ENCODE measurements around the gene SRCIN1.

The SRCIN1 gene

DNA sequence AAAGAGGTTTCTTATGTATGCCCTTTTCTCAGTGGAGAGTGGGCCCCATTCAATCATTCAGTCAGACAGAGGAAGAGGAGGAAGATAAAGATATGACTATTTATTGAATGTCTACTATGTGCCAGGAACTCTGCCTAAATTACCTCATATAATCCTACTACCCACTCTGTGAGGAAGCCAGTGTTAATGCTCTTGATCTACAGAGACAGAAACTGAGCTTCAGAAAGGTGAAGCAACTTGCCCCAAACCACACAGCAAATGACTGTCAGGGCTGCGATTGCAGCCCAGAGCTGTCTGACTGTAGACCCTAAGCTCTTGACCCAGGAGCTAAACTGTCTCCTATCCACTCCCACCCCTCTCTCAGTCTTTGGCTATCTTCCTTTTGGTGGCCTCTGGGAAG, 8.4 kb downstream of the SRCIN1 start:
- no peak for ATAC-seq
- TF ChIP-seq ESRRG (CRISPR knock-in tag; IDR thresholded peaks at IDR 0.05) (no peak), ZFP30 (CRISPR knock-in tag; IDR thresholded peaks at IDR 0.05) (no peak), ZFP3 (CRISPR knock-in tag; IDR thresholded peaks at IDR 0.05) (no peak), SNAI2 (CRISPR knock-in tag; IDR thresholded peaks at IDR 0.05) (no peak)
- TF ChIP-seq, protein P1, sequence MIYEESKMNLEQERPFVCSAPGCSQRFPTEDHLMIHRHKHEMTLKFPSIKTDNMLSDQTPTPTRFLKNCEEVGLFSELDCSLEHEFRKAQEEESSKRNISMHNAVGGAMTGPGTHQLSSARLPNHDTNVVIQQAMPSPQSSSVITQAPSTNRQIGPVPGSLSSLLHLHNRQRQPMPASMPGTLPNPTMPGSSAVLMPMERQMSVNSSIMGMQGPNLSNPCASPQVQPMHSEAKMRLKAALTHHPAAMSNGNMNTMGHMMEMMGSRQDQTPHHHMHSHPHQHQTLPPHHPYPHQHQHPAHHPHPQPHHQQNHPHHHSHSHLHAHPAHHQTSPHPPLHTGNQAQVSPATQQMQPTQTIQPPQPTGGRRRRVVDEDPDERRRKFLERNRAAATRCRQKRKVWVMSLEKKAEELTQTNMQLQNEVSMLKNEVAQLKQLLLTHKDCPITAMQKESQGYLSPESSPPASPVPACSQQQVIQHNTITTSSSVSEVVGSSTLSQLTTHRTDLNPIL (CRISPR knock-in tag; IDR thresholded peaks at IDR 0.05; ENCODE audit: low read depth), result no peak

DNA sequence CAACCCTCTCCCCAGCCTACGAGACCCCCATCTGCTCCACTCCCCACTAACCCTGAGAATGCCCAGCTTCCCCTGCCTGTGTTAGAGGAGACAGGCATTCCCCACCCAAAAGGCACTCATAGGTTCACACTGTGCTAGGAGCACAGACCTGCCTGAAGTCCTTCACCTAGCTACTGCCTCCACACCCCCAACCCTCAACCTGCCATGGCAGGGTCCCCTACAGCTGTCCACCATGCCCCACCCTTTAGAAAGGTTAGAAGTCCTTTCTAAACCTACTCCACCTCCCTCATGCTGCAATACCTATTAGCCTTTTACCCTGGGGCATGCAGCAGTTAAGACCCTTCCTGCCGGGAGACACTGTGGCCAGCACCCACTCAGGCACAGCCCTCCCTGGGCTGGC, 9.1 kb downstream of the SRCIN1 start:
- ATAC-seq, result no peak
- TF ChIP-seq TOX (CRISPR knock-in tag; IDR thresholded peaks at IDR 0.05; ENCODE audit: borderline replicate concordance) (no peak), BACH2 (CRISPR knock-in tag; IDR thresholded peaks at IDR 0.05; ENCODE audit: borderline replicate concordance) (no peak), OSR1 (CRISPR knock-in tag; IDR thresholded peaks at IDR 0.05) (no peak), ZNF70 (CRISPR knock-in tag; IDR thresholded peaks at IDR 0.05) (no peak), ARNTL (CRISPR knock-in tag; IDR thresholded peaks at IDR 0.05; ENCODE audit: borderline replicate concordance, low read depth) (no peak), RARB (CRISPR knock-in tag; IDR thresholded peaks at IDR 0.05) (no peak), GLIS3 (CRISPR knock-in tag; IDR thresholded peaks at IDR 0.05) (no peak), ZFP3 (CRISPR knock-in tag; IDR thresholded peaks at IDR 0.05) (no peak), ZNF8 (CRISPR knock-in tag; IDR thresholded peaks at IDR 0.05) (no peak), CSDC2 (CRISPR knock-in tag; IDR thresholded peaks at IDR 0.05) (no peak), SNAI2 (CRISPR knock-in tag; IDR thresholded peaks at IDR 0.05) (no peak)
- TF ChIP-seq, protein P2, sequence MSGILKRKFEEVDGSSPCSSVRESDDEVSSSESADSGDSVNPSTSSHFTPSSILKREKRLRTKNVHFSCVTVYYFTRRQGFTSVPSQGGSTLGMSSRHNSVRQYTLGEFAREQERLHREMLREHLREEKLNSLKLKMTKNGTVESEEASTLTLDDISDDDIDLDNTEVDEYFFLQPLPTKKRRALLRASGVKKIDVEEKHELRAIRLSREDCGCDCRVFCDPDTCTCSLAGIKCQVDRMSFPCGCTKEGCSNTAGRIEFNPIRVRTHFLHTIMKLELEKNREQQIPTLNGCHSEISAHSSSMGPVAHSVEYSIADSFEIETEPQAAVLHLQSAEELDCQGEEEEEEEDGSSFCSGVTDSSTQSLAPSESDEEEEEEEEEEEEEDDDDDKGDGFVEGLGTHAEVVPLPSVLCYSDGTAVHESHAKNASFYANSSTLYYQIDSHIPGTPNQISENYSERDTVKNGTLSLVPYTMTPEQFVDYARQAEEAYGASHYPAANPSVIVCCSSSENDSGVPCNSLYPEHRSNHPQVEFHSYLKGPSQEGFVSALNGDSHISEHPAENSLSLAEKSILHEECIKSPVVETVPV (CRISPR knock-in tag; IDR thresholded peaks at IDR 0.05), result no peak
- TF ChIP-seq, protein P1 (CRISPR knock-in tag; IDR thresholded peaks at IDR 0.05; ENCODE audit: low read depth), result no peak
- TF ChIP-seq, protein P3, sequence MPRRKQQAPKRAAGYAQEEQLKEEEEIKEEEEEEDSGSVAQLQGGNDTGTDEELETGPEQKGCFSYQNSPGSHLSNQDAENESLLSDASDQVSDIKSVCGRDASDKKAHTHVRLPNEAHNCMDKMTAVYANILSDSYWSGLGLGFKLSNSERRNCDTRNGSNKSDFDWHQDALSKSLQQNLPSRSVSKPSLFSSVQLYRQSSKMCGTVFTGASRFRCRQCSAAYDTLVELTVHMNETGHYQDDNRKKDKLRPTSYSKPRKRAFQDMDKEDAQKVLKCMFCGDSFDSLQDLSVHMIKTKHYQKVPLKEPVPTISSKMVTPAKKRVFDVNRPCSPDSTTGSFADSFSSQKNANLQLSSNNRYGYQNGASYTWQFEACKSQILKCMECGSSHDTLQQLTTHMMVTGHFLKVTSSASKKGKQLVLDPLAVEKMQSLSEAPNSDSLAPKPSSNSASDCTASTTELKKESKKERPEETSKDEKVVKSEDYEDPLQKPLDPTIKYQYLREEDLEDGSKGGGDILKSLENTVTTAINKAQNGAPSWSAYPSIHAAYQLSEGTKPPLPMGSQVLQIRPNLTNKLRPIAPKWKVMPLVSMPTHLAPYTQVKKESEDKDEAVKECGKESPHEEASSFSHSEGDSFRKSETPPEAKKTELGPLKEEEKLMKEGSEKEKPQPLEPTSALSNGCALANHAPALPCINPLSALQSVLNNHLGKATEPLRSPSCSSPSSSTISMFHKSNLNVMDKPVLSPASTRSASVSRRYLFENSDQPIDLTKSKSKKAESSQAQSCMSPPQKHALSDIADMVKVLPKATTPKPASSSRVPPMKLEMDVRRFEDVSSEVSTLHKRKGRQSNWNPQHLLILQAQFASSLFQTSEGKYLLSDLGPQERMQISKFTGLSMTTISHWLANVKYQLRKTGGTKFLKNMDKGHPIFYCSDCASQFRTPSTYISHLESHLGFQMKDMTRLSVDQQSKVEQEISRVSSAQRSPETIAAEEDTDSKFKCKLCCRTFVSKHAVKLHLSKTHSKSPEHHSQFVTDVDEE (CRISPR knock-in tag; IDR thresholded peaks at IDR 0.05), result no peak

DNA sequence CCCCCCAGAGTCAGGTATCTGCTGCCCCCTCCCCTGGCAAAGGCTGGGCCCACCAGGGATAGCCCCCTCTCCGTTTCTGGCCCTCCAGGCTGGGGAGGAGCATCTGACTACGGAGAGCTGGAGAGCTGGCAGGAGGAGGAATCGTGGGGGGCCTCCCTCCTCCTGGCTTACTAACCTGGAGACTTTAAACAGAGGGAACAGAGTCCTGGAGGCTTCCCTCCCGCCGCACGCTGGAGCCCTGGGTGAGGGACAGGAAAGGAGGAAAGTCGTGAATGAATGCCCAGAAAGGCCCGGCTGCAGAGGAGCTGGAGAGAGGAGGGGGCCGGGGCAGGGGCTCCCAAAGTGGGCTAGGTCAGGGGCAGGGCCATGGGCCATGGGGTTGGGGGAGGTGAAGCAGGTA, 9.9 kb downstream of the SRCIN1 start:
- no peak for TF ChIP-seq OSR1 (CRISPR knock-in tag; IDR thresholded peaks at IDR 0.05)
- ATAC-seq, result no peak

DNA sequence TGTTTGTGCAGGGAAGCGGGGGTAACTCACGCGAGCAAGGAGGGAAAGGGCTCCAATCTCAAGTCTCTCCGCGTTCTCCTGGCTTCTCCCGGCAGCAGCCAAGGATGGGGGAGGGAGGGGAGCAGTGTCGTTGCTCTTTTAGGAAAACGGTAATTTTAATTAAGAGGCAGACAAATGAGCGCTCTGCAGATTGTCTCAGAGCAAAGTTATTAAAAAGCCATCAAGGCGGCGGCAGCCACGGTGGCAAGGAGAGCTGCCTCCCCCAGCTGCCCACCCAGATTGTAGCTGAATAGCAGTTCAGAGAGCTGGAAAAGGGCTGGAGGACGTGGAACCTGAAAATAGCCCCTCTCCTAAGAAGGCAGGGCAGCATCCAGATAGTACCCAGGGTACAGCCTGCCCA, 11.6 kb downstream of the SRCIN1 start:
- no peak for ATAC-seq
- TF ChIP-seq CSDC2 (CRISPR knock-in tag; IDR thresholded peaks at IDR 0.05) (no peak), OSR1 (CRISPR knock-in tag; IDR thresholded peaks at IDR 0.05) (no peak), ZNF565 (CRISPR knock-in tag; conservative IDR thresholded peaks at IDR 0.05; ENCODE audit: low read depth) (no peak), ISL1 (CRISPR knock-in tag; IDR thresholded peaks at IDR 0.05) (no peak), ZNF70 (CRISPR knock-in tag; IDR thresholded peaks at IDR 0.05) (no peak), PPARA (CRISPR knock-in tag; IDR thresholded peaks at IDR 0.05; ENCODE audit: borderline replicate concordance) (no peak)

DNA sequence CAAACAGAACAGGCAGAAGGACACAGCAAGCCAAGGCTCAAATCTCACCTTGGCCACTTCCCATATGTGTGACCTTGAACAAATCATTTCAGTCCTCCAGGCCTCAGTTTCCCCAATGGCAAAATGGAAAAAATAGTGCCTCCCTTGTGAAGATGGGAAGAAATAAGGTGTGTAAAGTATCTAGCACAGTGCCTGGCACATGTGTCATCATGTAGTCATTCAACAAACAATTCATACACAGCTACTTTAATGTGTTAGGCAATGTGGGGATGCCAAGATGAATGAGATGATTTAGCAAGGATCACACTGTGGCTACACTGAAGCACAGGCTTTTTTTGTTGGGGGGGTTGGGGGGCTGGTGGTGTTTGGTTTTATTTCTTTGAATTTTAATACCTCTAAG, 13.3 kb downstream of the SRCIN1 start:
- no peak for ATAC-seq
- TF ChIP-seq, protein P2 (CRISPR knock-in tag; IDR thresholded peaks at IDR 0.05), result no peak
- TF ChIP-seq ZNF8 (CRISPR knock-in tag; IDR thresholded peaks at IDR 0.05) (no peak), GLIS3 (CRISPR knock-in tag; IDR thresholded peaks at IDR 0.05) (no peak), OSR1 (CRISPR knock-in tag; IDR thresholded peaks at IDR 0.05) (no peak), ZNF565 (CRISPR knock-in tag; conservative IDR thresholded peaks at IDR 0.05; ENCODE audit: low read depth) (no peak), ZFP3 (CRISPR knock-in tag; IDR thresholded peaks at IDR 0.05) (no peak), BACH2 (CRISPR knock-in tag; IDR thresholded peaks at IDR 0.05; ENCODE audit: borderline replicate concordance) (no peak), ARNTL (CRISPR knock-in tag; IDR thresholded peaks at IDR 0.05; ENCODE audit: borderline replicate concordance, low read depth) (no peak), RARB (CRISPR knock-in tag; IDR thresholded peaks at IDR 0.05) (no peak), ZFP30 (CRISPR knock-in tag; IDR thresholded peaks at IDR 0.05) (no peak), ZNF70 (CRISPR knock-in tag; IDR thresholded peaks at IDR 0.05) (no peak), TOX (CRISPR knock-in tag; IDR thresholded peaks at IDR 0.05; ENCODE audit: borderline replicate concordance) (no peak), CSDC2 (CRISPR knock-in tag; IDR thresholded peaks at IDR 0.05) (no peak), ISL1 (CRISPR knock-in tag; IDR thresholded peaks at IDR 0.05) (no peak)
- TF ChIP-seq, protein P1 (CRISPR knock-in tag; IDR thresholded peaks at IDR 0.05; ENCODE audit: low read depth), result no peak
- TF ChIP-seq, protein P3 (CRISPR knock-in tag; IDR thresholded peaks at IDR 0.05), result no peak

Measured in SK-N-SH treated with all-trans-retinoic acid at 6 μM for 48 hours (cell line).